Measurements from ENCODE around the gene CLCC1.
A peak's percentile ranks its signal among the peaks of the same experiment; 100 is the strongest.
"Not testable (repeated sequence)": the region's sequence is repeated elsewhere in the genome, so short reads cannot be mapped to it uniquely, and the experiment has no call there.

The CLCC1 gene
- total RNA-seq: 24.8 to 77.9 (median 58.0) reads per million in 18 experiments

GRCh38 chr1:108963052-108963686 is at the start of gene CLCC1:
Gene CLCC1, minus strand, starts transcription at chr1:108963484. Its CDS starts 13,047 bp downstream, at chr1:108950437.
- peak; percentile 86 to 92 for DNase-seq

GRCh38 chr1:109011335-109011734 is 48.1 kb upstream of the CLCC1 start:
- DNase-seq: no peak

GRCh38 chr1:108996622-108997021 is 33.3 kb upstream of the CLCC1 start:
- not testable (repeated sequence) for DNase-seq

- DNase-seq: no peak
Measured at GRCh38 chr1:108983114-108983513, 19.8 kb upstream of the CLCC1 start.

- no peak for DNase-seq
Measured at GRCh38 chr1:108976658-108977057, 13.4 kb upstream of the CLCC1 start.

- DNase-seq: no peak
Measured at GRCh38 chr1:108972951-108973350, 9.7 kb upstream of the CLCC1 start.

GRCh38 chr1:108969346-108969745 is 6.1 kb upstream of the CLCC1 start:
- no peak for DNase-seq

GRCh38 chr1:108962681-108963051 is 618 bp downstream of the CLCC1 start:
- peak in 1 of 2 donors; percentile 4 for DNase-seq

- no peak for DNase-seq
Measured at GRCh38 chr1:108961752-108962486, 1.4 kb downstream of the CLCC1 start.

GRCh38 chr1:108961198-108961597 is 2.1 kb downstream of the CLCC1 start:
- no peak for DNase-seq

GRCh38 chr1:108960719-108961118 is 2.6 kb downstream of the CLCC1 start:
- no peak for DNase-seq

- DNase-seq: no peak
Measured at GRCh38 chr1:108957888-108958287, 5.4 kb downstream of the CLCC1 start.

- no peak for DNase-seq
Measured at GRCh38 chr1:108955881-108956280, 7.4 kb downstream of the CLCC1 start.

GRCh38 chr1:108955111-108955510 is 8.2 kb downstream of the CLCC1 start:
- no peak for DNase-seq

- DNase-seq: no peak
Measured at GRCh38 chr1:108953452-108953851, 9.8 kb downstream of the CLCC1 start.

- no peak for DNase-seq
Measured at GRCh38 chr1:108951242-108951641, 12.0 kb downstream of the CLCC1 start.

- no peak for DNase-seq
Measured at GRCh38 chr1:108949044-108949443, 14.2 kb downstream of the CLCC1 start.

- DNase-seq: no peak
Measured at GRCh38 chr1:108947871-108948525, 15.3 kb downstream of the CLCC1 start.

- no peak for DNase-seq
Measured at GRCh38 chr1:108936170-108936569, 27.1 kb downstream of the CLCC1 start.

GRCh38 chr1:108933944-108934343 is 29.3 kb downstream of the CLCC1 start:
- no peak for DNase-seq

- DNase-seq: not testable (repeated sequence)
Measured at GRCh38 chr1:108927565-108927964, 35.7 kb downstream of the CLCC1 start.

GRCh38 chr1:108925920-108926319 is 37.4 kb downstream of the CLCC1 start:
- DNase-seq: no peak

- DNase-seq: no peak
Measured at GRCh38 chr1:108916788-108917187, 46.5 kb downstream of the CLCC1 start.

Data from inflammatory macrophage (primary cell).